ENCODE results near the gene NGFR.

DNA sequence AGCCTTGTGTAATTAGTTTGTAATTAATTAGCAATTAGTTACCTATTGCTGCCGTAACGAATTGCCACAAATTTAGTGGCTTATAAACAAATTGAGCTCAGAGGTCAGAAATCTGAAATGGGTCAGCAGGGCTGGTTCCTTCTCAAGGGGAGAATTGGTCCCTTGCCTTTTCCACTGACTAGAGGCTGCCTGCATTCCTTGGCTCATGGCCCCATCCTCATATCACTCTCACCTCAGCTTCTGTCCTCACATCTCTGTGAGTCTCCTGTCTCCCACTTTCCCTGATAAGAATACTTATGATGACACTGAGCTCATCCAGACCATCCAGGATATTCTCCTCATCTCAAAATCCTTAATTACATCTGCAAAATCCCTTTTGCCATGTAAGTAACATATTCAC, 31.0 kb upstream of the NGFR start:
- TF ChIP-seq ELF4 (CRISPR knock-in tag; IDR thresholded peaks at IDR 0.05; ENCODE audit: low read depth) = no peak
- TF ChIP-seq CTCF (IDR thresholded peaks at IDR 0.05) = no peak
- no peak for TF ChIP-seq MXD4 (CRISPR knock-in tag; IDR thresholded peaks at IDR 0.05; ENCODE audit: borderline replicate concordance)
- no peak for TF ChIP-seq JUN (CRISPR knock-in tag; IDR thresholded peaks at IDR 0.05)
- no peak for TF ChIP-seq ATF1 (CRISPR knock-in tag; IDR thresholded peaks at IDR 0.05)
- TF ChIP-seq USF2 (CRISPR knock-in tag; IDR thresholded peaks at IDR 0.05) = no peak
- TF ChIP-seq ZBTB21 (CRISPR knock-in tag; IDR thresholded peaks at IDR 0.05; ENCODE audit: borderline replicate concordance) = no peak
- no peak for TF ChIP-seq RELA (CRISPR knock-in tag; IDR thresholded peaks at IDR 0.05; ENCODE audit: borderline replicate concordance)
- TF ChIP-seq, protein P1, sequence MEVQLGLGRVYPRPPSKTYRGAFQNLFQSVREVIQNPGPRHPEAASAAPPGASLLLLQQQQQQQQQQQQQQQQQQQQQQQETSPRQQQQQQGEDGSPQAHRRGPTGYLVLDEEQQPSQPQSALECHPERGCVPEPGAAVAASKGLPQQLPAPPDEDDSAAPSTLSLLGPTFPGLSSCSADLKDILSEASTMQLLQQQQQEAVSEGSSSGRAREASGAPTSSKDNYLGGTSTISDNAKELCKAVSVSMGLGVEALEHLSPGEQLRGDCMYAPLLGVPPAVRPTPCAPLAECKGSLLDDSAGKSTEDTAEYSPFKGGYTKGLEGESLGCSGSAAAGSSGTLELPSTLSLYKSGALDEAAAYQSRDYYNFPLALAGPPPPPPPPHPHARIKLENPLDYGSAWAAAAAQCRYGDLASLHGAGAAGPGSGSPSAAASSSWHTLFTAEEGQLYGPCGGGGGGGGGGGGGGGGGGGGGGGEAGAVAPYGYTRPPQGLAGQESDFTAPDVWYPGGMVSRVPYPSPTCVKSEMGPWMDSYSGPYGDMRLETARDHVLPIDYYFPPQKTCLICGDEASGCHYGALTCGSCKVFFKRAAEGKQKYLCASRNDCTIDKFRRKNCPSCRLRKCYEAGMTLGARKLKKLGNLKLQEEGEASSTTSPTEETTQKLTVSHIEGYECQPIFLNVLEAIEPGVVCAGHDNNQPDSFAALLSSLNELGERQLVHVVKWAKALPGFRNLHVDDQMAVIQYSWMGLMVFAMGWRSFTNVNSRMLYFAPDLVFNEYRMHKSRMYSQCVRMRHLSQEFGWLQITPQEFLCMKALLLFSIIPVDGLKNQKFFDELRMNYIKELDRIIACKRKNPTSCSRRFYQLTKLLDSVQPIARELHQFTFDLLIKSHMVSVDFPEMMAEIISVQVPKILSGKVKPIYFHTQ (CRISPR knock-in tag; IDR thresholded peaks at IDR 0.05) = no peak
- no peak for TF ChIP-seq ZNF232 (CRISPR knock-in tag; IDR thresholded peaks at IDR 0.05)
- TF ChIP-seq SP1 (CRISPR knock-in tag; conservative IDR thresholded peaks at IDR 0.05) = no peak
- TF ChIP-seq, protein P2, sequence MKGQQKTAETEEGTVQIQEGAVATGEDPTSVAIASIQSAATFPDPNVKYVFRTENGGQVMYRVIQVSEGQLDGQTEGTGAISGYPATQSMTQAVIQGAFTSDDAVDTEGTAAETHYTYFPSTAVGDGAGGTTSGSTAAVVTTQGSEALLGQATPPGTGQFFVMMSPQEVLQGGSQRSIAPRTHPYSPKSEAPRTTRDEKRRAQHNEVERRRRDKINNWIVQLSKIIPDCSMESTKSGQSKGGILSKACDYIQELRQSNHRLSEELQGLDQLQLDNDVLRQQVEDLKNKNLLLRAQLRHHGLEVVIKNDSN (CRISPR knock-in tag; IDR thresholded peaks at IDR 0.05) = no peak
- no peak for TF ChIP-seq ARID4B (CRISPR knock-in tag; IDR thresholded peaks at IDR 0.05; ENCODE audit: borderline replicate concordance)

All from WTC11 (cell line).